Stimulated activated CD4-positive, alpha-beta T cell treated with anti-CD3 and anti-CD28 coated beads, Interleukin-4, amount 100 ng/mL, for 24 hours (primary cell): ENCODE data around the gene NXPH4.

Experiments
- DNase-seq: peaks from one replicate; pipeline ENCODE4 v3.0.0-alpha.2; 2020

NXPH4 gene

GRCh38 chr12:57244312-57244696 is 27.7 kb downstream of the NXPH4 start:
- no peak for DNase-seq

GRCh38 chr12:57247041-57247440 is 30.4 kb downstream of the NXPH4 start:
- no peak for DNase-seq

- DNase-seq, result no peak
Measured at GRCh38 chr12:57248934-57249742, 32.5 kb downstream of the NXPH4 start.

- DNase-seq, result no peak
Measured at GRCh38 chr12:57250541-57250940, 33.9 kb downstream of the NXPH4 start.

GRCh38 chr12:57250956-57251355 is 34.4 kb downstream of the NXPH4 start, which contains the start of gene STAC3:
Gene STAC3, minus strand, starts transcription at chr12:57251187. Its CDS starts 1,551 bp downstream, at chr12:57249636.
- no peak for DNase-seq

- no peak for DNase-seq
Measured at GRCh38 chr12:57254506-57255280, 38.1 kb downstream of the NXPH4 start.

GRCh38 chr12:57255916-57256315 is 39.3 kb downstream of the NXPH4 start:
- no peak for DNase-seq

GRCh38 chr12:57258977-57259970 is 42.7 kb downstream of the NXPH4 start:
- no peak for DNase-seq

- DNase-seq, result no peak
Measured at GRCh38 chr12:57260366-57260765, 43.8 kb downstream of the NXPH4 start.

- DNase-seq, result no peak
Measured at GRCh38 chr12:57261428-57261865, 44.9 kb downstream of the NXPH4 start.

GRCh38 chr12:57262126-57262822 is 45.7 kb downstream of the NXPH4 start:
- no peak for DNase-seq

GRCh38 chr12:57263096-57263495 is 46.5 kb downstream of the NXPH4 start:
- DNase-seq, result no peak

GRCh38 chr12:57266681-57267080 is 50.1 kb downstream of the NXPH4 start:
- no peak for DNase-seq

- peak; percentile 36 for DNase-seq
Measured at GRCh38 chr12:57268264-57268663, 51.7 kb downstream of the NXPH4 start.

- no peak for DNase-seq
Measured at GRCh38 chr12:57270966-57271470, 54.4 kb downstream of the NXPH4 start.

GRCh38 chr12:57272337-57273151 is 56.0 kb downstream of the NXPH4 start:
- DNase-seq, result no peak

GRCh38 chr12:57273516-57273915 is 56.9 kb downstream of the NXPH4 start:
- no peak for DNase-seq
